Measurements from ENCODE around the gene GNG12. TPM values are rescaled to one million over a fixed set of nuclear protein-coding genes. Genes with fewer than 3 reads are reported as not detected.

Gene GNG12
- total RNA-seq, 1 donor from 2014 or later, result 21.2 TPM

DNA sequence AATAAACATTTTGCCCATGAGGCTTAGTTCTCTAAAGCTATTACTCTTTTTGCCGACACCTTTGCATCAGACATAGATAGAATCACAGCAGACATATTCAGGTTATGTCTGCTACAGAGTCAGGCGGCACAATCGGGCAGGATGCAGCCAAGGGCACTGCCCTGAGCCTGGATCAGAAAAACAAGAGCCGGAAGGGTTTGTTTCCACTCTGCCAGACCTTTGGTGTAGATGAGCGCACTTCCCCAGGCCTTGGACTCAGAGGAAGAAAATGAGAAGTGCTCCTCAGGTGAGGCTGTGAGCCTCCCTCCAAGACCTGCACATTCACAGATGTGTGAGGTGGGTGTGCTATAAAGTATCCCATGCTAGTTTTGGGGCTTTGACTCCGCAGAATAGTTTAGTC, 43.7 kb downstream of the GNG12 start:
- FAIRE-seq (no peak), DNase-seq (ENCODE audit: low spot score in 2 of 2) (no peak)

DNA sequence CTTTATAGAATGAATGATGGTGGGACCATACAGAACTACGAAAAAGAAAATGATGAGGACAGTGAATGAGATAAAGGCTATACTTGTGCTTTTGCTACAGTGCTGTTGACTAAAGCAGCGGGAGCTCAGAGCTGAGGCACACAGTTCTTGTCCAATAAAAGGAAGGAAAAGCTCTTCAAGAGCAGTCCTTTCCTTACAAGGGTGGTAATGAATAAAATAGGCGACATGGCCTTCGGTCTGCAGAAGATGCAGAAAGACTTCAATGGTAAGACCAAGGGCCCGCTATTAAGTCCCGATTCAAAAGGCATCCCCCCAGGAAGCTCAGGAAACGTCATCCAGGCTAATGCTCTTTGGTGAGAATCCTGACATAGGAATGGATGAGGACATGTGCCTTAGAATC, 44.4 kb downstream of the GNG12 start:
- no peak for FAIRE-seq
- DNase-seq (ENCODE audit: low spot score in 2 of 2), result no peak

DNA sequence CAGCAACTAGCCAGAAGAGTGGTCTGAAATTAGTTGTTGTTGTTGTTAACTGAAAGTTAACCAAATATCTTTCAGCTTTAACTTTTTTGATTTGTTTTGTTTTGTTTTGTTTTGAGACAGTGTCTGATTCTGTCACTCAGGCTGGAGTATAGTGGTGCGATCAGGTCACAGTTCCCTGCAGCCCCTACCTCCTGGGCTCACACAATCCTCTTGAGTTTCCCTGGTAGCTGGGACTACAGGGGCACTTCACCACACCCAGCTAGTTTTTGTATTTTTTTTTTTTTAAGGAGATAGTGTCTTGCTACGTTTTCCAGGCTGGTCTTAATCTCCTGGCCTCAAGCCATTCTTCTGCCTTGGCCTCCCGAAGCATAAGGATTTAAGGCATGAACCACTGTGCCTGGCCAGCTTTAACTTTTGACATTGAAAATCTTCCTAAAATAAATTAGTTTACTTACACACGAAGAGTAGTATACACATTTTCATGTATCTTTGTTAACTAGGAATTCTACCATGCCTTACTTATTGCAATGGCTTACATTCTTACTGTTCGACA, 45.0 kb downstream of the GNG12 start:
- FAIRE-seq, result no peak

DNA sequence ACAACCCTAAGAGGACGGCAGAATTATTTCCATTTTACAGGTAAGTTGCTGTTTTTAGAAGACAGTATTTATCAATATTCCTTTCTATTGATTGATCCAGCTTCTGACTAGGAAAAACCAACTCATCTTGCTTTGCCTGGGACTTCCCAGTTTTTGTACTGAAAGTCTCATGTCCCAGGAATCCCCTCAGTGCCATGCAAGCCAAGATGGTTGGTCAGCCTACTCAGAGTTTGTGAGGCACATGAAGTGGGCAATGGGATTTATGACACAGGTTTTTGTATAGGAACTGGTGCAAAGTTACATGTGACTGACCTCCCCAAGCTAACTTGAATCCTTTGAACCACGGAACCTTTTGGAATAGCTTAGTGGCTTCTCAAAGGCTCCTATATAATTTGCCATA, 45.5 kb downstream of the GNG12 start:
- DNase-seq (ENCODE audit: low spot score in 2 of 2) (no peak), FAIRE-seq (no peak)

More for the DNA sequence above, 45.0 kb downstream of the GNG12 start:
- no peak for DNase-seq (ENCODE audit: low spot score in 2 of 2)

DNA sequence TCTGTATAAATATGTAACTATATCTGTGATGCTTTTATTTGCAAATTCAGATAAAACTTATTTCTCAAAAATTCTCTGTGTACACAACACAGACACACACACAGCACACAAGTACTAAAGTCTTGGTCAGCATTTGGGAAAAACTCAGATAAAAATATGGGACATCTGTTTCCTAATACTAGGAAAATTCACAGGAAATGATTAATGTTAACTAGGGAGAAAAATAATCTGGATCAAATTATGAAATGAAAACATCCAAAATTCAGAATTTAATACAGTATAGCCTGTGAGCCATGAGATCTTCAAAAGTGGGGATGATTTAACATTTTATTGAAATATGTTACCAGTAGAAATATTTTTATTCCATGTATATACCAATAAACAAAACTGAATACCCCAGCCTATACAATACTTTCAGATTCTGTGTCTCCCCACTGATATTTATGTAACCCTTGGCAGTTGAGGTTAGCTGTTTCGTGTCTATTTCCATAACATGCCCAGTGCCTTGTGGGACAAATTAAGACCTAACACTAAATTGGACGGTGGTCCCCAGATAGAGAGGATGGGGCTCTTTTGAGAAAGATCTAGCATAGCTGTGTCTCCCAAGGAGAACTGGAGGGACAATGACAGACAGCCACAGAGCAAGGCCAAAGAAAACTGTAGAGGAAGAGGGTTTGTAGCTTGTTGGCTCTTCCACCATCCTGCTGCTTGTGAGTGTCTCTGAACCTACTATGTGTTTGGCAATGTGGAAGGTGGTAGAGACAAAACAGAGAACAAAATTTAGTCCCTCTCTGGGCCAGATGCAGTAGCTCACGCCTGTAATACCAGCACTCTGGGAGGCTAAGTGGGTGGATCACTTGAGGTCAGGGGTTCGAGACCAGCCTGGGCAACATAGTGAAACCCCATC, 47.2 kb downstream of the GNG12 start:
- no peak for DNase-seq (ENCODE audit: low spot score in 2 of 2)
- no peak for FAIRE-seq

DNA sequence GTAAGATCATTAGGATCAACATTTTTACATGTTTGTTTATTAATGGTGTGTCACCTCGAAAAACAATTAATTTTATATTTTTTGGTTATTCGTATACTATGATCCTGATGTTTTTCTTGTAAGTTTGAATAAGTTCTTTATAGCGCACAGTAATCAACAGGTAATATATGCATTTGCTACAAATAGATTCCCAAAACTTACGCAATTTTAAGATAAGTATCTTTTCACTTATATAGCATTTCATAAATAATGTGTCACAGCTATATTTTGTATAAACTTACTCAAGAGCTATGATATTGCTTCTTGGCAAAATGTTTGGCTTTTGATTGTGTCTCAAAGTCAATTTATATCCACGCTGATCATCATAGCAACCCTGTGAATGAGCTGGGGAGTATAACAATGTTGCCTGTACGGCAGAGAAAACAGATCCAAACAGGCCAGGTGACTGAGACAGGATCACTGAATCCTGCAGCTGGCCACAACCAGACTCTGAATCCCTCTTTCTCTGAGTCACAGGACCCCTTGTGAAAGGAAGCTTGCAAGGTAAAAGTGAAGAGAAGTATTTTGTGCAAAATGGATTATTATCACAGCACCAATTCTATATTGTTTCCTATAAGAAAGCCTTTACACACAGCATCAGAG, 48.6 kb downstream of the GNG12 start:
- DNase-seq (ENCODE audit: low spot score in 2 of 2), result no peak
- peak; percentile 89 for FAIRE-seq

DNA sequence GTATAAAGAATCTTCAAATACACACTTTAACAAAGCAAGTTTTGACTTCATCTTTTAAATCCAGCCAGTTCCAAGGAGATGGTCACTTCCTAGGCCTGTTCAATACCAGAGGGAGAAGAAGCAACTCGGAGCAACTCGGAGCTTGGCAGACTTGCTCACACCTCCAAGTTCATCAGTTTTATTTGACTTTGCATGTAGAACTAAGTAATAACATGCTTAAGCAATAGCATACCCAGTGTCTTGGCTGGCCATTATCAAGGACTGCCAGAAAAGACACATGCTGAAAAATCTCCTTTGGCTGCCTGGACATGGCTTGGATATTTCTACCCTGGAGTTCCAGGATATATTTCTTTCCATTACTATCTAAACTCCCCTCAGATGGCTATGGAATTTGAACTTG, 52.6 kb downstream of the GNG12 start:
- no peak for DNase-seq (ENCODE audit: low spot score in 2 of 2)
- no peak for FAIRE-seq

DNA sequence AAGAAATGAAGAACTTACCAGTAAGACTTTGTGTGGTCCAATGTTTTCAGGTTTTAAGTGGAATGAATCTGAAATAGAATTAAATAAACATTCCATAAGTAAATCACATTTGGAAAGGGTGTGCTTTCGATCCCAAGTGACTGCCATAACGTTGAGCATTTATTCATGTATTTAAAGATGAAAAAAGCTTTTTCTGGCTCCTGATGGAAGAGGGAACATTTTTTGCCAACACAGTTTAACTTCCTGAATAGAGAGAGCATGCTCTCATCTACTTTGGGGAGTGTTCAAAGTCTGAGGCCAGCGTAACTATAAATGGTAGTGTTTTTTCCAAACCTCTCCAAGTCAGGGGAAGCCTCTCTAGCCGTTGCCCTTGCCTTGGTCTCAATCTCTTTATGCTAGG, 55.8 kb downstream of the GNG12 start:
- FAIRE-seq (no peak), DNase-seq (ENCODE audit: low spot score in 2 of 2) (no peak)

DNA sequence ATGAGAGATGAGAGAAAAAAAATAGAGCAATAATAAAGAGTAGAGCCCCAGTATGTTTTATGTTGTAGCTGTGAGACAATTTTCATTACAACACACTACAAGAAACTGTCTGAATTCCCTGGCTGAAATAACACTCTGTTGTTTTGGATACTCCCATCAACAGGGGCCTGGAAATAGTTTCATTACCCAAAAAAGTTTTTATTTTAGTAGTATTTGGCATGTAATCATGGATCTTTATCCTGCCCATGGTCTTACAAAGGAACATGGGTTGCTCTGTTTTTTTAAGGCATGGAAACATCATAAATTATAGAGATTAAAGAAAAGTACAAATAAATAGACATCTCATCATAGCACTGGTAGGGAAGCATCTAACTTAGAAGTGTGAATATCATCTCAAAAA, 56.3 kb downstream of the GNG12 start:
- no peak for FAIRE-seq

DNA sequence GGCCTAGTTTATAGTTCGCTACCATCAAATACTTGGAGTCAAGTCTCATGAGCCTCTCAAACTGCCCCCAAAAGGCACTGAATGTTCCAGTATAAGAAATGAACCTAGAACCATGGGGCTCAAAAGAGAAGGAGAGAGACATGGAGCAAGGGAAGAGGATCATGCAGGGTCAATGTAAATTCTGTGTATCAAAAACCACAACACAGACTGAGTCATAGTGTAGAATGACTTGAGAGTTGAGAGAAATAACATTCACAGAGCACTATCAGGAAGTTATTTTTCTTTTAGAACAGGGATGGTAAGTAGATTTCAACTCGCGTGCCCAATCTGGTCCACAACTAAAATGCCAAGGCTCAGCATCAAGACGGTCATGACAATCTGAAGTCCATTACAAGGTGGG, 59.8 kb downstream of the GNG12 start:
- DNase-seq (ENCODE audit: low spot score in 2 of 2) (no peak), FAIRE-seq (no peak)

More for the DNA sequence above, 56.3 kb downstream of the GNG12 start:
- DNase-seq (ENCODE audit: low spot score in 2 of 2), result no peak

DNA sequence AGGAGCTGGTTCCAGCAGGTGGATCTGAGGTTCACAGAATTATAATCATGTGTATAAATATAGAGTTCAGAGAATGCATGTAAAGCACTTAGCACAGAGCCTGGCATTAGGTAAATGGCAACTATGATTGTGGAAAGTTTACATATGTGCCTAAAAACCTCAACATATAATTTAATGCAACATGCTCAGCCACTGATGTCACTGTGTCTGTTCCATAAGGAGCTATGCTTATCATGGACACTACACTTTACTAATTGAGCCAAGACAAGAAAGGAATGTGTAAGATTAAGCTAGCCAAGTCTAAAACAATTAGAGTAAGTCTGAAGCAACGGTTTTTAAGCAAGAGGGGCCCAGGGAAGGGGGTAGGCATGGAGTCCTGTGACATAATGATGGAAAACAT, 61.5 kb downstream of the GNG12 start:
- FAIRE-seq (no peak), DNase-seq (ENCODE audit: low spot score in 2 of 2) (no peak)

DNA sequence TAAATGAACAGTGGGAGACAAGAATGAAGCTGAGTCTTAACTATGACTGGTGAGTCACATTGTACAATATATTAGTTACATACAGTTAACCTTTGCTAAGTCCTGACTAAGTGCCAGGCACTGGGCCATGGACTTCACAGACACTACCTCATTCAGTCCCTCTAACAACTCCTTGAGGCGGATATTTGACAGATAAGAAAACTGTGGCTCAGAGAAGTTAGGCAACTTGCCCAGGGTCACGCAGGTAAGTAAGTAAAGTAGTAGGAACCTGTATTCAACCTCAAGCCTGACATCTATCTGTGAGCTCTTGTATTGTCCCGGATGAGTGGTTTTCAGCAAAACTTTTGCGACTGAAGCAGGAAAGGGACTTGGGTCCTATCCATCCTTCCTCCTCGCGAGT, 62.1 kb downstream of the GNG12 start:
- no peak for FAIRE-seq
- DNase-seq (ENCODE audit: low spot score in 2 of 2), result no peak

DNA sequence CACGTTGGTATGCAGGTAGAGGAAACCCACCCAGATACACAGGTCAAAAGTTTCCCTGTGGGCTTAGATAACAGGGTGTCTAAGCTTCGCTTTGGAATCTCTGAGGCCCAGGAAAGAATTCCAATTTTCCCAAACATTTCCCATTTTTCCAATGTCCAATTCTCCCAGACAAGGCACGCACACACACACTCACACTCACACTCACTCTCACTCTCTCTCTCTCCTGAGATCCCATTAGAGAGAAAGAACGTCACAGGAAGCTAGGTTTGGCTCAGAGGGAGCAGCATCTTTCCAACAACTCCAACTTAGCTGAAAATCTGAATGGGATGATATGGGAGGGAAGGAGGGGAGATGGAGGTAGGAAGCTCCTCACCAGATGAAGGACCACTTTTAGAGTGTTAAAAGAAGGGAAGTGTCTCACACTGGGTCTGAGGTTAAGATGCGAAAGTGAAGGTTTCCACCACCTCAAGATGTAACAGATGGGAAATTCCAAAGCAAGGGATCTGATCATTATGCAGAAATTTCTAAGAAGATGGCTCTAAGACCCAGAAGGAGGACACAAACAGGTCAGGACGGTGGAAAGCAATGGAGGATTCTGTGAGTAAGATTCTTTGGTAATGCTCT, 63.5 kb downstream of the GNG12 start:
- no peak for FAIRE-seq
- no peak for DNase-seq (ENCODE audit: low spot score in 2 of 2)

DNA sequence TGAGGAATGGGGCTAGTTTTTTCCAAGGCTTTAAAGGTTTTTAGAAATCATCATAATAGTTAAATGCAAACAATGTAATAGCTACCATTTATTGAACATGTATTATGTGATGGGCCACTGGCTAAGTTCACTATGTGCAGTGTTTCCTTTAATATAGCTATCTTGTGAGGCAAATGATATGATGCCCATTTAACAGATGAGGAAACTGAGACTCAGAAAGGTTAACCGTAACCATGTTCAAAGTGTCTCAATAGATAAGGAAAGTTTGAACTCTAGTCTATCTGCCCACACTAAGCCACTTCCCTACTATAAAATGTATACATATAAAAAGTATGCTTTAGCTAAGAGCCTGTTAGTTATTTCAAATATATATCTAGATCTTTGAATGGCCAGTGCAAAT, 64.8 kb downstream of the GNG12 start:
- no peak for FAIRE-seq

DNA sequence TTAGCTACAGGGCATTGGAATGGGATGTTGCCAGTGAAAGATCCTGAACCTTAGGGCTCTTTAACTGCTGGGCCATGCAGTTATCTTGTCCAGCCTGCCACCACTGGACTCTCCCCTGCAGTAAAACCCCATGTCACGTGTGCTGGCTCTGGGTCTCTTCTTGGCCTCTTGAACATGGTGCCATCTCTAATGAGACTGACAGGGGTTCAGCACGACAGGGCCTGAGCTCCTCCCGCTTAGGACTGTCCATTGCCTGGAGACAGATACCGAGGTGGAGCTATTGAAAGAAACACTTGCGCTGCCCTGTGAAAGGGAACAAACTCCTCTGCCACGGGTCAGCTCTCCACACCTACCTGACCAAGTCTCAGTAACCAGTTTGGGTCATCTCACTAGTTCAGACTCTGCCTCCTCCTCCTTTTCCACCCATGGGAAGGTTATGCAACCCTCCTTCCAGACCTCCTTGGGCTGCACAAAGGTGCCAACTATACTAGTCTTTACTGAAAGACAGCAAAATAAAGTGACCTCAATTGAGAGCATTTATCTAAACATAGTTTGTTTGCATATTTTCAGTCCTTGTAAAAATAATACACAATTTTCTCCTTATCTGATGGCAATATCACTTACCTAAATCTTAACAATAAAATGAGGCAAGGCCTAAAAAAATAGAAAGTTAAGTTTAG, 66.0 kb downstream of the GNG12 start:
- FAIRE-seq, result no peak

More for the DNA sequence above, 64.8 kb downstream of the GNG12 start:
- DNase-seq (ENCODE audit: low spot score in 2 of 2), result no peak

DNA sequence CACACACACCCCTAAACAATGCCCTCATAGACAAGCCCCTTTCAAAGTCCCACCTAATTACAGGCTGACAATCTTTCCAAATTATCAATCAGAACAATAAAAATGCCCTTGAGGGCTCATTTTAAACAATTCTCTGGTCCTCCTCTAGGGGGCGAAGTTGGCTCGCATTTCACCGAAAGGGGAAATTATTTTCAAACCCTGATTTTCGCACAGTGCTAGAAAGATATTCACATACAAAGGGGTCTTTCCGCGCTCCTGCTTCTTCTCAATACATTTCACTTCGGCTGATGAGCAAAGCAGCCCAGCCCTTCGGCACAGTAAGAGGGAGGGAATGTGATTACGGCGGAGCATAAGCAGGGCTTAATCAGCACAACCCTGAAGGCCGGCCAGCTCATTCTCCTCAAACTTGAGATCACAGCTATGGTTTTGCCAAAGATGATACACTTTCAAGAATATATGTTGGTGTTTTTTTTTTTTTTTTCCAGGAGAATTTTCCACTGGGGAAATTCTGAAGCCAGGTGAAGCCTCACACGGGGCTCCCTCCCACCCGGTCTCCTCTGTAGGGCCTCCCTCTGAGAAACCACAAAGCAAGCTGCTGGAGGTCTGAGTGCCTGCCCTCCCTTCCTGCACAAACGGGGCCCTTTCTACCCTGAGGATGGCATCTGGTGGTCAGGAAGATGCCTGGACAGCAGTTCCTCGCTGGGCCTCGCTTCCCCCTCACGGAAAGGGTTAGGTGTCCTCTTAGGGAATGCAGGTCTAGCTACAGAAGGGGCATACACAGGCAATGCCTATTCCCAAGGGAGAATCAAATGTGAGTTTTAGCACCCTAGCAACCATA, 66.9 kb downstream of the GNG12 start:
- peak in 1 of 2 donors; percentile 24 for DNase-seq (ENCODE audit: low spot score in 2 of 2)
- no peak for FAIRE-seq

More for the DNA sequence above, 66.0 kb downstream of the GNG12 start:
- DNase-seq (ENCODE audit: low spot score in 2 of 2), result no peak

DNA sequence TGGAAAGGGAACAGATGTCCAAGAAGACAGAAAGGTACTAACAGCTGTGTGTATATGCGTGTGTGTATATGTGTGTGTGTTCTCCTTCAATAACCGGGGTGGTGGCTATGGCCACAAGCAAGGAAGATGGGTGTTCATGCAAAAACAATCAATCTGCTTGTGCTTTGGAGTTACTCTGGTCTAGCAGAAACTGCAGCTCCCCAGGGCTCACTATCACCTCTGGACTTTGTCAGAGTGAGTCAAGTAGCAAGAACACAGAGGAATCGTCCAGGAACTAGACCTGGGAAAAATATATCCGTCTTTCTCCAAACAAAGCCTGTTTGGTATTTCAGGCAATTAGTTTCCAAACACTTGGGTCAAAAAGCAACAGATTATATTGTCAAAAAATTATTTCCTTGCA, 68.6 kb downstream of the GNG12 start:
- DNase-seq (ENCODE audit: low spot score in 2 of 2), result no peak
- no peak for FAIRE-seq

DNA sequence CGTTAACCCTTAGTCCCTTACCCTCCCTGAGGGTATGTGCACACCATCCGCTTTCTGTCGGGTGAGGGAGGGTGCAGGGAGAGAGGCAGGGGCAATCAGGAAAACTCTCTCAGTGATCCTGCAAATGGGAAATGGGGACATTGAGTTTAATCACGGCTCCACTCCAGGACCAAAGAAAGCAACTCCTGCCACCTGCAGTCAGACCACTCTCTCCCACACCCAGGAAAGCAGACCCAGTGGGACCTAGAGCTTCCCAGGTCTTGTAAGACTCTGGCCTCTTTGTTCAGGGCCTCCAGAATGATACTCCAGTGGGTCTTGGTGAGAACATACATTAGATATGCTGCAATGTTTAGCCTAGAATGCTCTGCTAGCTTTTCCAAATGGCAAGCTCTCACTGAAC, 71.5 kb downstream of the GNG12 start:
- no peak for FAIRE-seq
- no peak for DNase-seq (ENCODE audit: low spot score in 2 of 2)

DNA sequence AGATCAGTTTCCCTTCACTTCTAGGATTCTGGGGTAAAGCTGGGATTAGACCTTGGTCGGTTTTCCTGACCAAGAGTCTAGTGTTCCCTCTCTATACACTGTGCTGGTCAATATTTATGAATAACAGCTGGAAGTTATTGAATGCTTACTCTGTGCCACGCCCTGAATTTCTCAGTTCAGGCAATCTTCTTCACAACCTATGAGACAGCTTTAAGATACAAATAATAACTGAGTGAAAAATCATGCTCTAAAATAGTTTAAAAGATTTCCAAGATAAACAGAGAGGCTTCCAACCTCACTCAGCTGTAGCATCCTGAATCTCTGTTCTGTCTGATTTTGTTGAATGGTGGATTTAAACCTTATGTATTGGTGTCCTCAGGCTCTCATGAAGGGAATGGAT, 72.2 kb downstream of the GNG12 start:
- no peak for FAIRE-seq

More for the DNA sequence above, 72.2 kb downstream of the GNG12 start:
- no peak for DNase-seq (ENCODE audit: low spot score in 2 of 2)

Data from frontal cortex (tissue), 4 donors.